ENCODE data around the gene HLTF. TPM values are rescaled to one million over a fixed set of nuclear protein-coding genes. Genes with fewer than 3 reads are reported as not detected.
A peak's percentile ranks its signal among the peaks of the same experiment; 100 is the strongest.
"Not testable (repeated sequence)": the region's sequence is repeated elsewhere in the genome, so short reads cannot be mapped to it uniquely, and the experiment has no call there.

HLTF gene, protein sequence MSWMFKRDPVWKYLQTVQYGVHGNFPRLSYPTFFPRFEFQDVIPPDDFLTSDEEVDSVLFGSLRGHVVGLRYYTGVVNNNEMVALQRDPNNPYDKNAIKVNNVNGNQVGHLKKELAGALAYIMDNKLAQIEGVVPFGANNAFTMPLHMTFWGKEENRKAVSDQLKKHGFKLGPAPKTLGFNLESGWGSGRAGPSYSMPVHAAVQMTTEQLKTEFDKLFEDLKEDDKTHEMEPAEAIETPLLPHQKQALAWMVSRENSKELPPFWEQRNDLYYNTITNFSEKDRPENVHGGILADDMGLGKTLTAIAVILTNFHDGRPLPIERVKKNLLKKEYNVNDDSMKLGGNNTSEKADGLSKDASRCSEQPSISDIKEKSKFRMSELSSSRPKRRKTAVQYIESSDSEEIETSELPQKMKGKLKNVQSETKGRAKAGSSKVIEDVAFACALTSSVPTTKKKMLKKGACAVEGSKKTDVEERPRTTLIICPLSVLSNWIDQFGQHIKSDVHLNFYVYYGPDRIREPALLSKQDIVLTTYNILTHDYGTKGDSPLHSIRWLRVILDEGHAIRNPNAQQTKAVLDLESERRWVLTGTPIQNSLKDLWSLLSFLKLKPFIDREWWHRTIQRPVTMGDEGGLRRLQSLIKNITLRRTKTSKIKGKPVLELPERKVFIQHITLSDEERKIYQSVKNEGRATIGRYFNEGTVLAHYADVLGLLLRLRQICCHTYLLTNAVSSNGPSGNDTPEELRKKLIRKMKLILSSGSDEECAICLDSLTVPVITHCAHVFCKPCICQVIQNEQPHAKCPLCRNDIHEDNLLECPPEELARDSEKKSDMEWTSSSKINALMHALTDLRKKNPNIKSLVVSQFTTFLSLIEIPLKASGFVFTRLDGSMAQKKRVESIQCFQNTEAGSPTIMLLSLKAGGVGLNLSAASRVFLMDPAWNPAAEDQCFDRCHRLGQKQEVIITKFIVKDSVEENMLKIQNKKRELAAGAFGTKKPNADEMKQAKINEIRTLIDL
- 54.8 and 63.4 TPM in 2 replicates for total RNA-seq (2014; rRNA removed; shearing (Covaris generic))

GRCh38 chr3:149086232-149086988, at the start of gene HLTF:
HLTF (minus strand) TSS chr3:149086533; CDS start chr3:149086336, 197 bp downstream.
- peak; percentile 98 for DNase-seq (ENCODE audit: low spot score)

GRCh38 chr3:149134575-149134974, 48.2 kb upstream of the HLTF start:
- DNase-seq (ENCODE audit: low spot score): no peak

DNA sequence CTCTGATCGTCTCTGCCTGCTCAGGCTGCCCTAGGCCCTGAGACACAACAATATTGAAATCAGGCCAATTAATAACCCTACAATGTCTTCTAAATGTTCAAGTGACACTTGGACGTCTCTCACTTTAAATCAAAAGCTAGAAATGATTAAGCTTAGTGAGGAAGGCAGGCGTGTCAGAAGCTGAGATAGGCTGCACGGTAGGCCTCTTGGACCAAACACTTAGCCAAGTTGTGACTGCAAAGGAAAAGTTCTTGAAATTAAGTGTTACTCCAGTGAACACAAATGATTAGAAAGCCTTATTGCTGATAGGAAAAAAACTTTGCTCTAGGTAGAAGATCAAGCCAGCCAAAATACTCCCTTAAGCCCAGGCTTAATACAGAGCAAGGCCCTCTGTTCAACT, 45.3 kb upstream of the HLTF start:
- DNase-seq (ENCODE audit: low spot score): no peak

GRCh38 chr3:149129326-149130205, 43.2 kb upstream of the HLTF start, which contains the start of gene HPS3:
HPS3 (plus strand) TSS chr3:149129638; CDS start chr3:149129724, 86 bp downstream.
- peak; percentile 86 for DNase-seq (ENCODE audit: low spot score)

DNA sequence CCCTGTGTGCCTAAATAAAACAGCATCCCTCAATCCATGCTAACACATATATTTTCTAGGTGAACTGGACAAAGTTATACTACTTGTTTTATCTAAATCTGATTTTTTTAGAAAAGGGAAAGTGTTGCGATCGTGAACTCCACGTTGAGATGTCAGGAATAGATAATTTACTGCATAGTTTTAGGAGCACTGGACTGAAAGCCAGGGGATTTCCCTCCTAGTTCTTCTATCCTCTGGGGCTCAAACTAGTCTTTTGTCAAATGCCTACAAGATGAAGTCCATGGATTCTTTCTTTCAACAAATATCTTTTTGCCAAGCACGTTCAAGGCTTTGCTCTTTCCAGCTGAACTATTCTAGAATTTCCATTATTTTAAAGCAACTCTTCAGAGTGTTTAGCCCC, 42.5 kb upstream of the HLTF start:
- no peak for DNase-seq (ENCODE audit: low spot score)

GRCh38 chr3:149122721-149123578, 36.6 kb upstream of the HLTF start:
- DNase-seq (ENCODE audit: low spot score): no peak

DNA sequence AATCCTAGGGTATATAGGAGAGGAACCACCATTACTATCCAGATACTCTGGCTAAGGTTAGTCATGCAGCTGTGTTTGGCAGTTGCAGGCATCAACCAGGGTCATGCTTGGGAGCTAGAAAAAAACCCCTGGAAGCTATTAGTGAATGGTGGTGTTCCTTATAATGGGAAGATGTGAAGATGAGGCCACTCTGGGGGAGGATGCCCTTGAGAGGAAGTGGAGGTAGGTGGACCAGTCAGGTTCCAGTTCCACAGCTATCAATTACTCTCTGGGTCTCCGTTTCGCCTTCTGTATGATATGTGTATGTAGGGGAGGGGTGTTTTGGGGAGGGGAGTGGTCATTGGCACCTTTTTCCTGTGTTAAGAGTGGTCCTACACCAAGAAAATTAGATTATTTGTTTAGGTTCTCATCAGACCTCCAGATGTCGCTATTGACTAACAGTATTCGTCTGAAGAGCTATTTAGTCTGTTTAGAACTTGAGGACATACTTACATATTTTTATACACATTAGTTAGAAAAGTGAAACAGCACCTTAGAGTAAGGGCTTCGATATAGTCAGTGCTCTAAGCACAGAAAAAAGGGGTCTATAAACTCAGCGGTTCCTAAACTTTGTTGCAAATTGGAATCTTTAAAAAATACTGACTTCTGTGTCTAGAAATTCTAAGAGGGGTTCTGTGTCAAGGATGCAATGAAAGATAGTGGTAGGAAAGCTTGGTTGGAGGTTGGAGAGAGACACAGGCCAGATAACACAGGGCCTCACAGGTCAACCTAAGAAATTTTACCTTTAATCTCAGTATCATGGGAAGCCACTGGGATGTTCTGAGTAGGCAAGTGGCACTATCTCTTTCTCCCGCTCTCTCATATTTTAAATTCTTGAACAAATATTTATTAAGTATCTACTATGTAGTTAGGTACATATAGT, 34.0 kb upstream of the HLTF start:
- DNase-seq (ENCODE audit: low spot score): peak; percentile 71

GRCh38 chr3:149119466-149119865, 33.1 kb upstream of the HLTF start:
- no peak for DNase-seq (ENCODE audit: low spot score)

- DNase-seq (ENCODE audit: low spot score): no peak
Observed at GRCh38 chr3:149118724-149119123, 32.4 kb upstream of the HLTF start.

DNA sequence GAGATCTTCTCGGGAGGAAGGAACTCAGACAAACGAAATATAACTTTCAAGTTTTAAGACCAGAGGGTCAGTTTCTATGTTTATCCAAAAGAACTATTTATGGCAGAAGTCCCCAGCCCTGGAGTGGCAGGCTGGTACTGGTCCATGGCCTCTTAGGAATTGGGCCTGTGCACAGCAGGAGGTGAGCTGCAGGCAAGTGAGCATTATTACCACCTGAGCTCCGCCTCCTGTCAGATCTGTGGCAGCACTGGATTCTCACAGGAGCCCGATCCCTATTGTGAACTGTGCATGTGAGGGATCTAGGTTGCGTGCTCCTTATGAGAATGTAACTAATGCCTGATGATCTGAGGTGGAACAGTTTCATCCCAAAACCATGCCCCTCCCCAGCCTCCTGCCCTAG, 28.8 kb upstream of the HLTF start:
- DNase-seq (ENCODE audit: low spot score): no peak

- DNase-seq (ENCODE audit: low spot score): no peak
Observed at GRCh38 chr3:149114458-149114857, 28.1 kb upstream of the HLTF start.

DNA sequence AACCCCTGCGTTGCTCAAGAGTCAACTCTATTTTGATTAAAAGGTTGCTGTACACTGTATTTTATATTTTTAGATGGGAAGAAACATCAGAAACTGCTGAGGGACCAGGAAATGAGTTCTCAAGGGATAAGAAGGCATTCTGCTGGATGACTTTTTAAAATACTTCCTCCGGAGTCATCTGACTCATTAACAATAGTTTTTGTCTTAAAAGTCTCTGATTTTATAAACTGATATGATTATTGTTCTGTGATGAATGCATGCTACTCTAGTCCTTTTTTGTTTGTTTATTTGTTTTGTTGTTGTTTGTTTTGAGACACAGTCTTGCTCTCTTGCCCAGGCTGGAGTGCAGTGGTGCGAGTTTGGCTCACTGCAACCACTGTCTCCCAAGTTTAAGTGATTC, 18.2 kb upstream of the HLTF start:
- no peak for DNase-seq (ENCODE audit: low spot score)

- DNase-seq (ENCODE audit: low spot score): no peak
Observed at GRCh38 chr3:149101641-149102040, 15.3 kb upstream of the HLTF start.

DNA sequence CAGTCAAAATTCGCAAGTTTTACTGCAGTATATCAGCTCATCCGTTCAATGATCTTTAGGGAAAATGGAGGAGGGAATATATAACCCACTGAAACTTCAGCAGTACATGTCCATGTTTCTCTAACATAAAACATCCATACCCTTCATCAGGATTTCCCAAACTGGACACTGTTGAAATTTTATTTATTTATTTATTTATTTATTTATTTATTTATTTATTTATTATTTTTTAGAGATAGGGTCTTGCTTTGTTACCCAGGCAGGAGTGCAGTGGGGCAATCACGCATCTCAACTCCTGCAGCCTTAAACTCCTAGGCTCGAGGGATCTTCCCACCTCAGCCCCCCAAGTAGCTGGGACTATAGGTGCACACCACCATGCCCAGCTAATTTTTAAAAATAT, 14.8 kb upstream of the HLTF start:
- no peak for DNase-seq (ENCODE audit: low spot score)

GRCh38 chr3:149097987-149098386, 11.7 kb upstream of the HLTF start:
- not testable (repeated sequence) for DNase-seq (ENCODE audit: low spot score)

GRCh38 chr3:149095487-149095886, 9.2 kb upstream of the HLTF start:
- no peak for DNase-seq (ENCODE audit: low spot score)

GRCh38 chr3:149091983-149092382, 5.7 kb upstream of the HLTF start:
- no peak for DNase-seq (ENCODE audit: low spot score)

DNA sequence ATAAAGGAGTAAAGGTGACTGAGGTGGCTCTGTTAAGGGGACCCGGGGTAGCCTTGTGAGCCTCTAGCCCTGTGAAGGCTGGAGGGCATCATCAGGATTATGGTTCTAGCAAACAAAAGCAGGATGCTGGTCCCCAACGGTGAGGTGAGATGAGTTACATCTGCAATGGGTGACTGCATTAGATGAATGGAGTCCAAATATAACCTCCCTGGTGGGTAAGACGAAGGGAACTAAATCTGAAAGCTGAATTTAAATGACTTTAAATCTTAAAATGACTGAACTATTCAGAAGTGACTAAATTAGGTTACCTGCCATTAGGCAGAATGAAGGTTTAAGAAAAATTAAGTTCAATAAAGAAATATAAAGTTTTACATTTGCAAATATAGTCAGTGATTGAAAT, 4.6 kb upstream of the HLTF start:
- no peak for DNase-seq (ENCODE audit: low spot score)

DNA sequence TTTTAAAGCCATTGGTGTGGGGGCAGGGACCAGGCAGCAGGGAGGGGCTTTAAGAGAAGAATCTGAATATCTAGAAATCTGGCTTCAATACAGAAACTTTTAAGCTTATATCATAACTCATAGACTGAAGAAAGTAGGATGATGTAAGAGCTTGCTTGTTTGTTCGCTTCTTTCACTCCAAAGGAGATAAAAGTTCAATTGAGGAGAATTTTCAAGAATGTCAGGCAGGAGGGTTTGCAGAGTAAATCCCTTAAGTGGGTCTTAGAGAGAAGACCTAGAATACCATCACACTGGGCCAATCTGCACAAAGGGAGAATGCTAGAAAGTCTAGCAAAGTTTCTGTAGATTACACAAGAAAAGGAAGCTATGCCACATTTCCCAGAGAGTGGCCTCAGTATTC, 4.1 kb upstream of the HLTF start:
- no peak for DNase-seq (ENCODE audit: low spot score)

Measured in H4 (cell line).